Ovary (tissue), 9 donors: ENCODE results near the gene C1orf21. TPM values are rescaled to one million over a fixed set of nuclear protein-coding genes. Genes with fewer than 3 reads are reported as not detected.

Experiments used
- DNase-seq, 5 donors: peaks; one replicate each; pipeline ENCODE4 v3.0.0-alpha.2; 2019 to 2020
- H3K27ac ChIP-seq, 2 donors: fragments of 200-600 bp; one replicate each; pipeline versions ENCODE4 v1.5.1 to v1.8.0; 2019 to 2022
- H3K27me3 ChIP-seq: fragments of 200-600 bp; one replicate; pipeline ENCODE4 v1.8.0; 2022
- H3K36me3 ChIP-seq: fragments of 200-600 bp; sonication (generic); one replicate; pipeline ENCODE4 v1.5.1; 2019
- H3K4me1 ChIP-seq: one replicate; pipeline ENCODE4 v1.8.1; 2013; ENCODE audit warnings: mild to moderate bottlenecking, moderate library complexity; ENCODE audit not compliant: insufficient read depth
- H3K4me3 ChIP-seq: fragments of 200-600 bp; sonication (generic); one replicate; pipeline ENCODE4 v1.5.1; 2017
- H3K9me3 ChIP-seq, 2 donors: fragments of 200-600 bp in 1 of 2; sonication (generic) in 1 of 2; one replicate each; pipeline versions ENCODE4 v1.5.1 to v1.8.1; 2013 to 2019; ENCODE audit warnings: mild to moderate bottlenecking in 1 of 2, moderate library complexity in 1 of 2
- EP300 ChIP-seq: sonication (generic); formaldehyde crosslinking; IDR thresholded peaks from one replicate; pipeline ENCODE4 v1.6.1; 2017; ENCODE audit warnings: antibody characterized with exemption
- POLR2A ChIP-seq: fragments of 450-650 bp; IDR thresholded peaks from one replicate; pipeline ENCODE4 v1.6.1; 2017; ENCODE audit warnings: antibody characterized with exemption, mild to moderate bottlenecking, moderate library complexity
- WGBS, 3 donors: extraction: QIAGEN DNeasy Blood & Tissue Kit in 1 of 3; methylation state at CpG; one replicate each; pipeline versions ENCODE4 v1.1.5 to v1.1.7; 2013 to 2017; 5-methylcytosine and 5-hydroxymethylcytosine counted together
- intact Hi-C, 4 donors: fragments of 100-400 bp; cut with DNase I; formaldehyde crosslinking; loops; one replicate each; pipeline versions ENCODE4 v1.11.0 to v1.15.1; 2022 to 2023
- polyA plus RNA-seq, 2 donors: library from polyadenylated mRNA; stranded (reverse); fragments of 200-250 nt in 1 of 2; fragments of 350-450 nt in 1 of 2; fragmentation: Illumina TruSeq in 1 of 2; extraction: RNeasy Lipid Tissue Mini Kit (QIAGEN cat#74804) in 1 of 2; gene quantifications; one replicate each; pipeline ENCODE4 v1.2.3, GENCODE V29; 2013 to 2014
- total RNA-seq, 7 donors: library from RNA; depleted of rRNA in 2 of 7; stranded (reverse); fragments of >200 nt in 2 of 7; fragmentation: NEBNext Ultra II Directional in 3 of 7; extraction: Animal tissue kit (Norgen Biotek cat#: 25700) in 3 of 7; gene quantifications; one replicate each; pipeline versions ENCODE4 v1.1.0 to v1.2.4, GENCODE V29; 2016 to 2023
- TF ChIP-seq, protein P1 (sequence below), 3 donors: fragments of 450-650 bp in 2 of 3; fragments of 200-600 bp in 1 of 3; IDR thresholded peaks; one replicate each; pipeline versions ENCODE4 v1.5.1 to v1.8.0; 2016 to 2022; ENCODE audit warnings: antibody characterized with exemption in 3 of 3, mild to moderate bottlenecking in 1 of 3
- donor health status: DM: no; HTN: no; CAD: no; lungs with moderate emphysema.
- donor health status: DM: no; HTN: no; CAD: no.
- donor health status: Bipolar disorder and iron deficiency.
- donor health status: DM: yes; HTN: yes; CAD: no.
- donor health status: DM: no; HTN: no; CAD: no.
- donor health status: DM: yes; HTN: yes; CAD: no.

C1orf21 gene
- total and polyA plus RNA-seq, 9 donors: 22.9 to 108 (median 59.4) TPM

GRCh38 chr1:184462155-184462554 is 75.3 kb downstream of the C1orf21 start:
- Histone ChIP-seq H3K4me1 (peaks cover 10% of the 10 kb centered on the region), H3K36me3 (no peaks in the 10 kb centered on the region), H3K27me3 (no peaks in the 10 kb centered on the region), H3K27ac (no peak overlapping the region), H3K9me3 (no peaks in the 10 kb centered on the region), H3K4me3 (no peak overlapping the region)
- intact Hi-C loops: no loop called here
- 79 to 82% (median 82%) methylated on average over 3 of the region's 3 CpGs for WGBS, 3 donors
- no peak for DNase-seq
- TF ChIP-seq, protein P1, sequence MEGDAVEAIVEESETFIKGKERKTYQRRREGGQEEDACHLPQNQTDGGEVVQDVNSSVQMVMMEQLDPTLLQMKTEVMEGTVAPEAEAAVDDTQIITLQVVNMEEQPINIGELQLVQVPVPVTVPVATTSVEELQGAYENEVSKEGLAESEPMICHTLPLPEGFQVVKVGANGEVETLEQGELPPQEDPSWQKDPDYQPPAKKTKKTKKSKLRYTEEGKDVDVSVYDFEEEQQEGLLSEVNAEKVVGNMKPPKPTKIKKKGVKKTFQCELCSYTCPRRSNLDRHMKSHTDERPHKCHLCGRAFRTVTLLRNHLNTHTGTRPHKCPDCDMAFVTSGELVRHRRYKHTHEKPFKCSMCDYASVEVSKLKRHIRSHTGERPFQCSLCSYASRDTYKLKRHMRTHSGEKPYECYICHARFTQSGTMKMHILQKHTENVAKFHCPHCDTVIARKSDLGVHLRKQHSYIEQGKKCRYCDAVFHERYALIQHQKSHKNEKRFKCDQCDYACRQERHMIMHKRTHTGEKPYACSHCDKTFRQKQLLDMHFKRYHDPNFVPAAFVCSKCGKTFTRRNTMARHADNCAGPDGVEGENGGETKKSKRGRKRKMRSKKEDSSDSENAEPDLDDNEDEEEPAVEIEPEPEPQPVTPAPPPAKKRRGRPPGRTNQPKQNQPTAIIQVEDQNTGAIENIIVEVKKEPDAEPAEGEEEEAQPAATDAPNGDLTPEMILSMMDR (IDR thresholded peaks at IDR 0.05): no peak
- TF ChIP-seq POLR2A: no peak
- no peak for TF ChIP-seq EP300

GRCh38 chr1:184462990-184463389 is 76.2 kb downstream of the C1orf21 start:
- TF ChIP-seq POLR2A (no peak), EP300 (no peak)
- TF ChIP-seq, protein P1 (IDR thresholded peaks at IDR 0.05): no peak
- H3K27ac ChIP-seq: no peak overlapping the region
- no peak overlapping the region for H3K4me3 ChIP-seq
- no peaks in the 10 kb centered on the region for H3K9me3 ChIP-seq
- WGBS, 3 donors: 97 to 99% (median 97%) methylated on average over 5 of the region's 5 CpGs
- no peak for DNase-seq
- intact Hi-C loops: no loop called here
- H3K36me3 ChIP-seq: no peaks in the 10 kb centered on the region
- H3K4me1 ChIP-seq: peaks cover 11% of the 10 kb centered on the region
- H3K27me3 ChIP-seq: no peaks in the 10 kb centered on the region

DNA sequence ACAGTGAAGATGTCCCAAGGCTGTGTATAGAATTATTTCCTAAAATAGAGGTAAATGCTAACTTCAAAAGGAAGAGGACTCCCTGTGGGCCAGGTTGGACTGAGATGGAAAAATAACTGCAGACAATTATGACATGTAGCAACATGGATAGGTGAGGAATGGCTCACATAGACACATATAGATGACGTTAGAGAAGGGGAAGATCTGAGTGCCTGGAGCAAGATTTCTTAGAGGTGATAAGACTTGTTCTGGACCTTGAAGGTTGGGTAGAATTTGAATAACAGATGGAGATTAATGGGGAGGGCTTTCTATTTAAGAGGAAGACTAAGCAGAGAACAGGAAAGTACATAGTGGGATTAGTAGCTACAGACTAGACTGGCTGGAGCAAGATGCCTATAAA is 76.9 kb downstream of the C1orf21 start:
- Histone ChIP-seq H3K9me3 (no peaks in the 10 kb centered on the region), H3K36me3 (no peaks in the 10 kb centered on the region), H3K4me3 (no peak overlapping the region), H3K27ac (no peak overlapping the region), H3K27me3 (no peaks in the 10 kb centered on the region), H3K4me1 (peaks cover 11% of the 10 kb centered on the region)
- WGBS, 3 donors: 87 to 92% (median 91%) methylated on average over 1 of the region's 1 CpG
- intact Hi-C loops: no loop called here
- TF ChIP-seq POLR2A: no peak
- TF ChIP-seq, protein P1 (IDR thresholded peaks at IDR 0.05): no peak
- no peak for TF ChIP-seq EP300
- DNase-seq: no peak

DNA sequence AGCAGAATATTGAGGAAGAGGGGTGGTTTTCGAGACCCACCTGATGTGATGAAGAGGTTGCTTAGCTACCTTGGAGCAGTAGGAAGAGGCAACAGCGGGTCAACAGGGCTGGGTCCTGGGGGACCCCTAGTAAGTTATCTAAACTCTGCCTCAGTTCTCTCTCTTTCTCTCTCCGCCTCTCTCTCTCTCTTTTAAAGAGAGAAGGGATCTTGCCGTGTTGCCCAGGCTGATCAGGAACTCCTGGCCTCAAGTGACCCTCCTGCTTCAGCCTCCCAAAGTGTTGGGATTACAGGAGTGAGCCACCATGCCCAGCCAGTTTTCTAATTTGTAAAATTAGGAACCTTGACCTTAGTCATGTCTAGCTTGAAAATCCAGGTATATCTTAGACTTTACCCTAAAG is 77.9 kb downstream of the C1orf21 start:
- no peaks in the 10 kb centered on the region for H3K36me3 ChIP-seq
- H3K27me3 ChIP-seq: no peaks in the 10 kb centered on the region
- TF ChIP-seq, protein P1 (IDR thresholded peaks at IDR 0.05): no peak
- TF ChIP-seq POLR2A (no peak), EP300 (no peak)
- H3K27ac ChIP-seq: no peak overlapping the region
- no peaks in the 10 kb centered on the region for H3K9me3 ChIP-seq
- peaks cover 11% of the 10 kb centered on the region for H3K4me1 ChIP-seq
- DNase-seq: no peak
- WGBS, 3 donors: 91 to 98% (median 97%) methylated on average over 4 of the region's 4 CpGs
- no peak overlapping the region for H3K4me3 ChIP-seq
- intact Hi-C loops: no loop called here
